Inflammatory macrophage treated with lipopolysaccharide for 1 hour (primary cell): Measurements from ENCODE around the gene PLPP2.
"Not testable (repeated sequence)": the region's sequence is repeated elsewhere in the genome, so short reads cannot be mapped to it uniquely, and the experiment has no call there.

Experiments
- DNase-seq, 2 donors: peaks; one replicate each; pipeline ENCODE4 v3.0.0-alpha.2; 2020 to 2022

PLPP2 gene

DNA sequence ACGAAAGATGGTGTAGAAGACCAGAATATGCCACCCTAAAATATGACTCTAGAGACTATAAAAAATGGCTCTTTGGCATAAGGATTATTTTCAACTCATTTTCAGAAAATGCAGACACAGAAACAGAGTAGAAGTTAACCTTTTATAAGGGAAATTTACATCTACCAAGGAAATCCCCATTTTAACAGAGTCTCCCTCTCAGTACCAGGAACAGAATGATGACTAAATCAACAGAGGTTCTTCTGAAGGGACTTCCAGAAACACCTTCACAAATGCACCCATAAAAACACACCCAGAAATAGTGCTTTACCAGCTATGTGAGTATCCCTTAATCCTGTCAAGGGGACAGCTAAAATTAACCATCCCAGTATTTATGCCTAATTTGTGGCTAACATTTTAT is 29.1 kb downstream of the PLPP2 start:
- peak in 1 of 2 donors; percentile 30 for DNase-seq

DNA sequence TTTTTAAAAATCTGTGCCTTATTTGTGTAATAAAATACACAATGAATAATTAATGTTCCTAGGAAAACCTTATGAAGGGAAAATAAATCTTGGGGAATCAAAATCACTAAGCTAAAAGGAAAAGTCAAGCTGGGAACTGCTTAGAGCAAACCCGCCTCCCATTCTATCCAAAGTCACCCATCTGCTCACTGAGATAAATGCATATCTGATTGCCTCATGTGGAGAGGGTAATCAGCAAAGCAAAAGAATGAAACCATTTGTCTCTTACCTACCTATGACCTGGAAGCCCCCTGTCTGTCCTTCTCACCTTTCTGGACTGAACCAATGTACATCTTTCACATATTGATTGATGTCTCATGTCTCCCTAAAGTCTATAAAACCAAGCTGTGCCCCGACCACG is 34.4 kb downstream of the PLPP2 start:
- not testable (repeated sequence) for DNase-seq

DNA sequence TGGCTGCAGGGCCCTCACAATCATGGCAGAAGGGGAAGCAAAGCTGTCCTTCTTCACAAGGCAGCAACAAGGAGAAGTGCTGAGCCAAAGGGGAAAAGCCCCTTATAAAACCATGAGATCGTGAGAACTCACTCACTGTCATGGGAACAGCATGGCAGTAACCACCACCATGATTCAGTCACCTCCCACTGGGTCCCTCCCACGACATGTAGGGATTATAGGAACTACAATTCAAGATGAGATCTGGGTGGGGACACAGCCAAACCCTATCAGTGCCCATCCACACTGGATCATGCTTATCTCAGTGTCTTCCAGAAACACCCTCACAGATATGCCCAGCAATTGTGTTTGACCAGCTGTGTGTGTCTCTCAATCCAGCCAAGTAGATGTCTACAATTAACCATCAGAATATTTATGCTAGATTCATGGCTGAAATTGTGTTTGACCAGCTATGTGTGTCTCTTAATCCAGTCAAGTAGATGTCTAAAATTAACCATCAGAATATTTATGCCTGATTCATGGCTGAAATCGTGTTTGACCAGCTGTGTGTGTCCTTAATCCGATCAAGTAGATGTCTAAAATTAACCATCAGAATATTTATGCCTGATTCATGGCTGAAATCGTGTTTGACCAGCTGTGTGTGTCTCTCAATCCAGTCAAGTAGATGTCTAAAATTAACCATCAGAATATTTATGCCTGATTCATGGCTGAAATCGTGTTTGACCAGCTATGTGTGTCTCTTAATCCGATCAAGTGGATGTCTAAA is 38.6 kb downstream of the PLPP2 start:
- peak; percentile 44 to 65 for DNase-seq

DNA sequence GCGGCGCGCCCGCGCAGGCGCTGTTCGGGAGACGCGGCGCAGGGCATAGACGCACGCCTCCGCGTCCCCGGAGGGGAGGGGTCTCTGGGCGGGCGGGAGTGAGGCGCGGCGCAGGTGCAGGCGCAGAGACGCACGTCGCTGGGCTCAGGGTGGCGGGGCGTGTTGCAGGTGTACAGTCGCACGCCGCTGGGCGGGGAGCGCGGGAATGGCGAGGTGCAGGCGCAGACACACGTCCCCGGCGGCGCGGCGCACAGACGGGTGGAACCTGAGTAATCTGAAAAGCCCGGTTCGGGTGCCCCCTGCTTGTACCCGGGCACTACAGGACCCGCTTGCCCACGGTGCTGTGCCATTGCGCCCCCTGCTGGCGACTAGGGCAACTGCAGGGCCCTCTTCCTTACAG is 44.7 kb downstream of the PLPP2 start:
- no peak for DNase-seq

GRCh38 chr19:245900-246299 is 45.3 kb downstream of the PLPP2 start:
- DNase-seq = not testable (repeated sequence)

- no peak for DNase-seq
Observed at GRCh38 chr19:245457-245856, 45.7 kb downstream of the PLPP2 start.
